ENCODE data around the gene GNB1L.

The GNB1L gene, protein sequence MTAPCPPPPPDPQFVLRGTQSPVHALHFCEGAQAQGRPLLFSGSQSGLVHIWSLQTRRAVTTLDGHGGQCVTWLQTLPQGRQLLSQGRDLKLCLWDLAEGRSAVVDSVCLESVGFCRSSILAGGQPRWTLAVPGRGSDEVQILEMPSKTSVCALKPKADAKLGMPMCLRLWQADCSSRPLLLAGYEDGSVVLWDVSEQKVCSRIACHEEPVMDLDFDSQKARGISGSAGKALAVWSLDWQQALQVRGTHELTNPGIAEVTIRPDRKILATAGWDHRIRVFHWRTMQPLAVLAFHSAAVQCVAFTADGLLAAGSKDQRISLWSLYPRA

DNA sequence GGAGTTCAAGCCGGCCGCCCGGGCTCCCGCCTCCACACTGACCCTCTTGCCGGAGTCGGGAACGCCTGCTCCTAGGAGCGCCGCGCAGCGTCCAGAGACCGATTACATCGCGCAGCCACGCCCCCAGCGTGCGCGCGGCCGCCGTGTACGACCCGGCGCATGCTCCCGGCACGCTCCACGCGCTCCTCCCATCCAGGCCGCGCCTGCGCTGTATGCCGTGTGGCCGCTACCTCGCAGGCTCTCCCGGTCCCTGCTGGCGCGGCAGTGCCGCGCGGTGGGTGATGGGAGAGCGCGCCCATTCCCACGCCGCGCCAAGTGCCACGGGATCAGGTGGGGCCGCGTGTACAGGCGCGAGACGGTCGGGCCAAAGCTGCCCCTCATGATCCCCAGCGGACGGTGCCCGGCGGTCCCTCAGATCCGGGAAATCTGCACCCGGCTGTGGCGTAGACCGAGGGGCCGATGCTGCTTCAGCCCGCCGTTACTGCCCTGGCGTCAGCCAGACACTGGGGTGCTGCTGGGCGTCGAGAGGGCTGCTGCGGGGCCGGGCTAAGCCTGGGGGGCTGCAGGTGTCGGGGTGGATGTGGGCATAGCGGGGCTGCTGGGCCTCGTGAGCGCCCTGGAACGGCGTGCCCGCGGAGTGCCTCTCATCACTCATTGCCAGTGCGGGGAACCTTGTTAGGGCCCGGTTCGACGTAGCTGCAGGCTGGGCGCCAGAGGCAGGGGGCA lies at the start of gene GNB1L, which contains the start of gene RTL10:
GNB1L (minus strand) TSS at position 97 of the 726 bp plus-strand sequence. CDS start 33,519 bp downstream, outside the sequence.
RTL10 (minus strand) TSS at position 97 of the 726 bp plus-strand sequence. CDS start 2,613 bp downstream, outside the sequence.
- DNase-seq: peak; percentile 90

DNA sequence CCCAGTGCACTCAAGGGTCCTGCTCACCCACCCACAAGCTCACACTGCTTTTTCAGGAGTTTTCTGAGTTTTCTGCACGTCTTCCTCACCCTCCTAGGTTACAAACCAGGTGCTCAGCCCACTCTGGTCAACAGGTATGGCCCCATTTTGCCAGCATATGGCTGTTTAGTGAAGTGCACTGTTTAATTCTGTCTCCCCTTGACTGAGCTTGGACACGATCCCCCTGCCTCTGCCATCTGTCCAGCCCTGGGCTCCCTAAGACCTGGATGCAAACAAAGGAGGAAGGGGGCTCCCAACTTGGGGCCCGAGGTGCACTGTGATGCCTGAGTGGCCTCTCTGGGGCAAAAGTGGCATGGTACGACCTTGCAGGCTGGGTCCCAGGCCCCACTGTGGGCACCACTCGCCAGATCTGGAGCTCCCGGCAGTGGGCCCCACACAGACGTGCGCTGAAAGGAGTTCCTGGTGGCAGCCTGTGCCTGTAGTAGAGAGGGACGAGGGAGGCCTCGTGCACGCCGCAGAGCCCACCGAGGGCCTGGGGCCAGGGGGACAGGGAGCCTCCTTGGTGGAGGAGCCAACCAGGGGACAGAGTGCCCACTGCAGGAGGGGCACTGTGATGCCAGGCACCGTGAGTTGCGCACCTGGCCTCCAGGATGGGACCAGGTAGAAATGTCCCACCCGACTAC lies 49.6 kb upstream of the GNB1L start:
- DNase-seq: no peak

DNA sequence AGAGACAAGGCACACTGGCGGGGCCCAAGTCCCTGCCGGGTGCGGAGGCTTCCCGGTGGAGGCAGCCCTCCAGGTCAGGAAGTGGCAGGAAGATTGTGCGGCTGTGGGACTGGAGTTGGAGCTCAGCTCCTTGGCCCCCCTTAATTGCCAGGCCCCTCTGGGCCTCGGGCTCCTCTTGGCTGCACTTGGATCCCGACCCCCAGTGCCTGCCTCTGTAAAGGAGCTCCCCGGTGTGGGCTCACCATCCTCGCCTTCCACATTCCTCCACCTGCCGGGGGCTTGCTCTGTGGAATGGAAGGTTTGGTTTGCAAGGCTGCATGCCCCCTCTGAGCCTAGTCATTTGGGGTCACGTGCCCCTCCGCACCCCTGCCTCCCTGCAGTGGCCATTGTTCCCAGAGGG lies 48.8 kb upstream of the GNB1L start:
- no peak for DNase-seq

DNA sequence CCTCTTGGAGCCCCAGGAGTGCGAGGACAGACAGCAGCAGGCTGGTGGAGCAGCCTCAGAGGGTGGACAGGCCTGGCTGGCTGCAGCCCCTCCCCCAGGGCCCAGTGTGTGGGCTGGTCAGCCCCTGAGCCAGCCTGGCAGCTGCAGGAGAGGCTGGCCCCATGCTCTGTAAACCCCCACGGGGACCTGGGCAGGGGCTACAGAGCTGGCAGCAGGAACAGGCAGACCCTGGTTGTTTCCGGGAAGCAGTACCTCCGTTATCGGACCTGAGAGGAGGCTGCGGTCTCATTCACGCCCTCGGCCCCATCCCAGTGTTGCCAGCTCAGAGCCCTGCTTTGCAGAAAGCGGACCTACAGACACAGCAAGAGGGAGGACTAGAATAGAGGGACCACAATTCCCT lies 48.4 kb upstream of the GNB1L start:
- no peak for DNase-seq

DNA sequence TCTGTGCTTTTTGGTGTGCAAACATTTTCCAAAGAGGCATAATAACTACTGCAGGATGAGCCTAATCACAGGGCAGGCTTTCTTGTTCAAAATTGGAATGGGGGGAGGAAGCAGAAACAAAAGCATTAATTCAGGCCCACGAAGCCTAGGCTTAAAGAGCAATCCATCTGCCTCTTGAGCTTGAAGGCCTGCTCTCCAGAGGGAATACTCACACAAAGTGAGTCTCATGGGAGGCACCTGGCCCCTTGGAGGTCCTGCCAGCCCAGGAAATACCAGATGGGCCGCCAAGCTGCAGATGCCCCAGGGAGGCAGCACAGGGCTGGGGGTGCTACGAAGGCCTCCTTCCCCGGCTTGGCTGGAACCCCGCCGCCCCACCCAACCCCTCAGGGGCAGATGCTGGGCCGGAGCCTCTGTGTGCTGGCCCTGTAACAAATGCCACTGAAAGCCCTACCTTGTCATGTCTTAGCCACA lies 47.6 kb upstream of the GNB1L start:
- DNase-seq: no peak

DNA sequence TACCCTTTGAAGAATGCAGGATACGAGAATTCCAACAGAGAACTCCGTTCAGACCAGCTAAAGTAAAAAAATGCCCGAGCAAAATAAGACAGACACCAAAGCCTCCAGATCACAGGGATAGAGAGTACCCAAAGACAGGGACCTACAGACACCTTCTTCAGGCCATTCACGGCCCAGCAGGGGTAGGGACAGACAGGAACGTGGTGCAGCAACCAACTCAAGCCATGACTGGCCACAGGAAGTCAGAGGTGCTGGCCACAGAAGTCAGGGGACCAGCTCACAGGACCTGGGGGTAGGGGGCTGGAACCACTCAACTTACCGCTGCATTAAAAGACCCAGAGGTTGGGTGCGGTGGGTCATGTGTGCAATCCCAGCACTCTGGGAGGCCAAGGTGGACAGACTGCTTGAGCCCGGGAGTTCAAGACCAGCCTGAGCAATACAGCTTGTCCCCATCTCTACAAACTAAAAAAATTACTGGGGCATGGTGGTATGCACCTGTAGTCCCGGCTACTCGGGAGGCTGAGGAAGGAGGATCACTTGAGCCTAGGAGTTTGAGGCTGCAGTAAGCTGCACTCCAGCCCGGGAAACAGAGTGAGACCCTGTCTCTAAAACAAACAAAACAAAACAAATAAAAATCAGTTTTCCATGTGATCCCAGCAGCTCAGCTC lies 47.0 kb upstream of the GNB1L start:
- DNase-seq: no peak

DNA sequence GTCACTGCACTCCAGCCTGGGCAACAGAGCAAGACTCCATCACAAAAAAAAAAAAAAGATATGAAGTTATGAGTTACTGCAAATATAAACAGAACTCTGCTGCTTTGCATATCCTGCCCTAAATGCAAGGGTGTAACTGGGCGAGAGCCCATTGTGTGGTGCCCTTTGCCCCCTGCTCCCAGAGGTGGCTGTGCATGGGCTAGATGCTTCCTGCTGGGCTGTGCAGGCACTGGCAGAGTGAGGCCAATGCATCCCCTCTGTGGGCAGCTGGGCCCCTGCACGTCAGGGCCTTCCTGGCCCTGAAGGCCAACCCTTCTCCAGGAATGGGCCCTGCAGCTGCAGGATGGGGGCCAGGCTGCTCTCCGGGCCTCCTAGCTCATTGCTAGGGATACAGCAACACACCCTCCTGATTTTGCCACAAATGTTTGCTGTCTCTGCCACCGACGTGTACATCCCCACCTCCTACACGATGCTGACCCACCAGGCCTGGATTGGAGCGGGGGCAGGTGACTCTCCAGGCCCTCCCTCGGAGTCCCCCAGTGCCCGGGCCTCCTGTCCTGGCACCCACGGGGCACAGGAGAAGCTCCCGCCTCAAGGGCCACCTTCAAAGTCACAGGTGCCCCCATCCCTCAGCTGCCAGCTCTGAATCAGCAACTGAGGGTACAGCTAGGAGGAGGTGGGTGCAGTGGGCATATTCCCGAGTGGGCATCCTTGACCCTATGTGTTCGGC lies 46.2 kb upstream of the GNB1L start:
- DNase-seq: no peak

DNA sequence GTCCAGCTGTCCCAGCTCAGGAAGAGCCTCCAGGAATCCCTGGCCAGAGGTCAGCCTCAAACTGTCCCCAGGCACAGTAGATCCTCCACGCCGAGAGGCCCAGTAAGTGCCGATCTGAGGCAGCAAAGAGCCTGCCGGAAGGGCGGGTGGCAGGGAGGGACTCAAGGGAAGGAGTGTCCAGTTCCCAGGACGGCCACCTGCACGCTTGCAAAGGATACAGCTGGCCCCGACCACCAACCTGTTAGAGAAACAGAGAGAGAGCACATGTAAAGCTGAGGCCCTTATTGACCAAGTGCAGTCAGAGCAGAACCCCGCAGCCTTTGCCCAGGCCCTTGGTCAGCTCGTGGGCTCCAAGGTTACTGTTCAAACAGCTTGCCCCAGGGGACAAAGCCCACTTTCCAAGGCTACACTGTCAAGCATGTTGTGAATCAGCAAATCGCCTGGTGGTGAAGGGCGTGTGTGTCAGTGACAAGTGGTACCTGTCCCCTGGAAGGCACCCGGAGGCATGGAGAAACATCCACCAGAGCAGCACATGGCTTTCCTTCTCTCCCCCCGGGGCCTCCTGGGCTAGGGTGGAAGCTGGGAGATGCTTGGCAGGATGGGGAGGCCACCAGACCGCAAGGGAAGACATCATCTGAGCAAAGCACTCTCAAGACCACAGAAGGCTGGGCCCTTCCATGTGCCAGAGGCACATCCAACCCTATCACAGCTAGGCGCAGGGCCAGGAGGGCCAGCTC lies 44.3 kb upstream of the GNB1L start:
- no peak for DNase-seq

DNA sequence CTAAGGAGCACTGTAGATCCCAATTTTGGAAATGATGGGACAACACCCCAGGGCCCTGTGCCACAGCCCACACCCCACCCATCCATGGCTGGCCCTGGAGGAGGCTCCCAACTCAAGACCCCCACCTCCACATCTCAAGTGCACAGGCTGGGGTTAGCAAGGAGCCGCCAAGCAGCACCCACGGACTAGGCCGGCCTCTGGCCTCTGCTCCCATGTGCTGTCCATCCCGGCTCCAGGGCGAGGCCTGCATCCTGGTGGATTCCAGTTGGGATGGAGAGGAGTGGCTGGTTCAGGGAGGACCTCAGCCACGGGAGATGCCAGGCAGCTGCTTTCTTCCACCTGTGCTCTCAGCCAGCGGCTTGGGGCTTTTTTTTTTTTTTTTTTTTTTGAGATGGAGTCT lies 43.5 kb upstream of the GNB1L start:
- DNase-seq: no peak

DNA sequence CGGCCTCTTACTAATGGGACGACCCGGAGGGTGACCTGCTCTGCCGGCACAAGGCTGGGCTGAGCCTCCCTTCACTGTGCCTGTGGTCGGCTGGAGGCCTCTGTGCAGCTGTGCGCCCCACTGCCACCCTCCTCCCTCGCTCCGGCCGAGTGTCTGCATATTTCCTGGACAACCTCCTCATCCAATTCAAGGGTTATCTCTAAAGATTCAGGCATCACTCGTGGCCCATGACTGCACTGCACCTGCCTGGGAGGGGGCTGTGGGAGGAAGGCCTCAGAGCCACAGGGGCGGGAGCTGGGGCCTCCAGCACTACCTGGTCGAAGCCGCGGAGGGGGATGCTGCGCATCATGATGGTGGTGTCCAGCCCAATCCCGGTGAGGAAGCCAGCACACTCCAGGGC lies 43.1 kb upstream of the GNB1L start:
- no peak for DNase-seq

DNA sequence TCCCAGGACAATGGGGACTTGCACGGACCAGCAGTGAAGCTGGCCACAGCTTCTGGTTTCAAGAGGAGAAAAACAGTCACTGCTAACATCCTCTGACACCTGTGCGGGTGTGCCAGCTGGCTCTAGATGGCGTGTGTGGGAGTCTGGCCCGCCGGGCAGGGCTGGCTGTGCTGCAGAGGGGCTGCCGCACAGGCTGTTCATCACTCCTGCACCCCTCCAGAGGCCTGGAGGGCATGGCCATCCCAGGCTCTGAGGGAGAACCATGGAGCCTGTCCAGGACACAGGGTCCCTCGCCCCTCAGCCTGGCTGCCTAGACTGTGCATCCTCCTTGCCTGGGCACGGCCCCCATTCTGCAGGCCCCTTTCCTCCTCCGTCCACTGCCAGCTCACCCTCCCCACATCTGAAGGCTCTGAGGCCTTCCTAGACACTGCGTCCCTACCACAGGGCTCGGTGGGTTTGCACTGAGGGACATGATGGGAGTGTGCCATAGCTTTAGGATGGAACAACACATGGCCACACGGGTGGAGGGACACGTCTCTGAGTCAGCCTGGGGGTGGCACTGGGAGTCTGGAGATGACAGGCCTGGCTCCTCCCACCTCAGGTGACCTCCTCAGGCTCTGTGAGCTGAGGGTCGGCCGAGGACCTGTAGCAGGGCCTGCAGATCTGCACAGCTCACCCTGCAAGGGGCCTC lies 42.1 kb upstream of the GNB1L start:
- DNase-seq: no peak

DNA sequence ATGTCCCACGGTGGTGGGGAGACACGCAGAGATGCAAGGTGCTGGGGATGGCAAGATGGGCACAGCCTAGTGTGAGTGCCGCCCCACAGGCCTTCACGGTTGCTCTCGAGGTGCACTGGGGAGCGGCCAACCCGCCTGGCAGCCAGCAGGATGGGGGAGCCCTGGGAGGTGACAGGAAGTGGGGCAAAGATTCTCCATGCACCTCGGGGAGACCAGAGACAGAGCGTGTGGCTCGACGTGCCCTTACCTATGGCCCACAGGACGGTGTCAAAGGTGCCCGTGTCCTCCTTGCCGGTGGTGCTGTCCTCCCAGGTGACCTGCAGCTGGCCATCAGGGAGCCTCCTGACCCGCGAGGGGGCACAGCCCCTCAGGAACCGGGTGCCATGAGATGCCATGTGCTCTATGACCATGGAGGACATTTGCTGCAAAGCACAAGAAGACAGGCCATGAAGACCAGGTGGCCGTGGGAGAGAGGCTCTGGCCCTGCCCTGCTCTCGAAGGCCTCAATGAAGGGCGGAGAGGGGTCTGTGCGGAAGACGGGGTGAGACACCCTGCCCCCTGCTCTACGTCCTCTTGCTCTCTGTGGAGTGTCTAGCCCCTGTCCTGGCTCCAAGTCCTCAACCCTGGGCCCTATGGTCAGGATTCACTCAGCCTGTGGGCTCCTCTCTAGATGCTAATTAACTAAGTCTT lies 40.6 kb upstream of the GNB1L start:
- no peak for DNase-seq

DNA sequence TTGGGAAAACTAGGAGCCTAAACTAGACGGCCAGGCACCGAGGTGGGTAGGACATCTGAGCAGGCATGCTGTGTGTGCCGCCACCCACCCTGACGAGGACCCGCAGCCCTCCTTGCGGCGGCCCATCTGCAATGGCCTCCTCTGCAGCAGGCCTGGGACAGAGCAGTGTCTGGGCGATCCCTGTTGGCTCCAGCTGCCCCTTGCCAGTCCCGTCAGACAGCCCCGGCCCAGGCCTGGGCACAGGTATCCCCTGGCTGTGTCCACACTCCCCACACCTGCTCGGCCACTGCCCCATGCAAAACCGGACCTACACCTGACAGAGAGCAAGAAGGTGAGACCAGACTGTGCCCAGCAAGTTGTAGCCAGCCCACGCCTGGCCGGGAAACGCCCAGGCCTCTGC lies 38.7 kb upstream of the GNB1L start:
- DNase-seq: no peak

DNA sequence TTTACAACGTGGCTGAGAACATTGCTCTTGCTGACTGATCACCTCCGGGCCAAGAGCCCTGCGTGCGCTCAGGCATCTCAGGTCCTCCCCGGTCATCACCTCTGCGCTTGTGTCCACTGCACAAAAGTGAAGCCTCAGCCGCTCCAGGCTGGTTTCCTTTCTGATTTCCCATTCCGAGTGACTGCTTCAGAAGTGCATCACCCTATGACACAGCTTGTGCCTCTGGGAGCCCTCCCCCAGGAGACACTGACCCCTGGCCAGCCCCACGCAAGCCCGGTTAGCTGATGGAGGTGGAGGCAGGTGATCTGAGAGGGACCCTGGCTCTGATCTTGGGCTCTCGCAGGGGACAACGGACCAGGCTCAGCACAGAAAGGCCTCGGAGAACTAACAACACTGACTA lies 38.3 kb upstream of the GNB1L start:
- DNase-seq: no peak

DNA sequence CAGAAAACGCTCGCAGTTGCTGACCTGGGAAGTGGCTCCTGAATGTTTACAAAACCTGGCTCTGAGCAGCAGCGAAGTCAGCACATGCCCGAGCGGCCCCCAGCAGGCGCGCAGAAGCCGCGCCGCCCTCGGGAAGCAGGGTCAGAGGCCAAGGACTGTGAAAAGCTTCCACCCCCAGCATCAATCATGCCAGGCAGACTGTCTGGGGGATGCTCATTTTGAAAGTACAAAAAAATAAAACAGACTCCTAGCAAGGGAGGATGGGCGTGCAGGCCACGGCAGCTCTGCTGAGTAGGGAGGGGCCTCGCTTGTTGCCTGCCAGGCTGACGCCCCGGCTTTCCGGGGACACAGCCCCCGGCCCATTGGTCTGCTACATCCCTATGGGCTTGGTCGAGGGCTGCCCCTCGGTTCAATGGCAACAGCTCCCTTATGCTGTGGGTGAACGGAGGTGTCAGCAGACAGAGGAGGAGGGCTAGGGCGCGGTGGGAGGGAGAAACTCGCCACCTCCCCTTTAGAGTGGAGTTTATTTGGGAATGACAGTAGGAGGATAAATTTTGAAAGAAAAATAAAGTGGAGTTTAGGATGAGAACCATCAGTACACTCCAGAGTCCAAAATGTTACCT lies 37.7 kb upstream of the GNB1L start:
- no peak for DNase-seq

DNA sequence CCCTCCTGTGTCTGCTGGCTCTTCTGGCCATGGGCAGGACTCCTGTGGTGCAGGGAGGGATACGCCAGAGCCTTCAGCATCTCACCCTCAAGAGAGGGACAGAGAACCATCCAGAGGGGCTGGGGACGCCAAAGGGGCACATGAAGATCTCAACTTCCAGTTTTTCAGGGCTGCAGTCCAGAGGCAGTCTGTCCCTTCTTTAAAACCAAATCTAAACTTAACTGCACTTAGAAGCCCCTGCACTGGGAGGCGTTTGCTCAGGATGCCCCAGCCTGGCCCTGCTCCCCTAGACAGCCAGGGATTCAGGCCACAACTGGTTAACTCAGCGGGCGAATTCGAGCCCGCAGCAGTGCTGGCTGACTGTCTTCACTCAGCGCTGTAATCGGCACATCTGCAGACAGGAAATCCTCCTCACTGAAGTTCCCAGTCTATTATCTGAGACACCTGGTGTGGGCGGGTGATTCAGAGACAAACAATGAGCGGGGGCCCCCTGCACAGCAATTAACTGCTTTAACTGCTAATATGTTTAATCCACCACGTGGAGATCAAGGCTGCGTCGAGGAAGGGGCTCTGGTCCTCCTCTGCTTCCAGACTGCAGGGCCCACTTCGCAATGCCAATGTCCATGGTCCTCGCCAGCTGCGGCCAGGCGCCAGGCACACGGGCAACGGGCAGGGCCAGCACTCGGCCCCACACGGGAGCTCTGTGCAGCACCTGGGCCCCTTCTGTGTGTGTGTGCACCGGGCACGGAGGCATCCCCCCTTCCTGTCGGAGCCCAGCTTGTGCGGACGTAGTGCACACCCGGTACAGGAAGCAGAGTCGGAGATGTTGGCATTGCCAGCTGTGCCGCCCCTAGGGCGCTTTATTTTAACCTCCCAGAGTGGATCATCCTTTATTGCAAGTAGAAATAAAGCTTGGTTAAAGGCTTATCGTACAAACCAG lies 36.9 kb upstream of the GNB1L start:
- no peak for DNase-seq

DNA sequence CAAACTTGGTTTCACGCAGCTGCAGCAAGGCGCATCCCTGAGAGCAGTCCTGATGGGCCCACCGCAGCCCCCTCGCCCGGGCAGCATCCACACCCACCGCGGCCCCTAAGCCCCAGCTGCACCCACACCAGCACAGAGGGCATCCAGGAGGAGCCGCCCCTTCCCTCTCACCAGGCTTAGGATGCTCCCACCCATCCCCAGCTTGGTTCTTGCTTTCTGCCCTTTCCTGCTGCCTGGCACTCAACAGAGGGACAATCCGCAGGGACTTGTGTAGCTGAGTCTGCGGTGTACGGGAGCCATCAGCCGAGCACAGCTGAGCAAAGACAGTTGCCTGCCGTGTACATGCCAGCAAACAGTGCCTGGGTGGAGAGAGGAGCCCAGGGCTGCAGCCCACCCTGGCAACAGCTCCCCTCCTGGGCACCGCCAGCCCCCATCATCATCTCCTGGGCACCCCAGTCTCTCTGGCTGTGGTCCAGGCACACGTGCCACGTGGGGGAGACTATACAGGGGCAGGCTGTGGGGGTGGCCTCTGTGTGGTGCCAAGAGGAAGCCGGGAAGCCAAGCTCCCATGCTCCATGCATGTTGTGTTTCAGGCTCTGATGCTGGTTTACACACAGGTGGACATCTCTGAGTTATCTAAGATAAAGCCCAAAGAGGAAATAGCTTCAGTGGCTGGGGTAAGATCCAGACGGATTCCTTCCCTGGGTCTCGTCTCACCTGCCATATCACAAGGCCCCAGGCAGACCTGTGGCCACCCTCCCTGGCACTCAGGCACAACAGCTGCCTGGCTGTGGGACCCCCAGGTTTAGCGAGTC lies 36.0 kb upstream of the GNB1L start:
- no peak for DNase-seq

DNA sequence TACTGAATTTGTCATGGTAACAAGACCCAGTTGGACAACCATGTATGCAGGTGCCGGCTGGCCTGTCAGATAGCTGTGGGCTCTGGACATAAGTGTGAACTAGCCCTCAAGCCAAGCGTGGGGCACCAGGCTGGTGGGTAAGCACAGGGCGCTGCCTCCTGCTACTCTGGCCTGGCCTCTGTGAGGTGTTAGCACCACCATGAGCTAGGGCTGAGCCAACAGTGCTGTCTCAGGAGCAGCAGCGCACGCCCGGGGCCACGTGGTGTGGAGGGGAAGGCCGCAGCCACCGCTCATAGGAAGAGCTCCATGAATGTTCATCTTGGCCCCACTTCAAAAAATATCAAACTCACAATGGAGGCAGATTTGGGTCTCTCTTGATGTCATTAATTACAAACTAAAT lies 35.3 kb upstream of the GNB1L start:
- no peak for DNase-seq
